Measurements from ENCODE around the gene BRAF.

BRAF gene

DNA sequence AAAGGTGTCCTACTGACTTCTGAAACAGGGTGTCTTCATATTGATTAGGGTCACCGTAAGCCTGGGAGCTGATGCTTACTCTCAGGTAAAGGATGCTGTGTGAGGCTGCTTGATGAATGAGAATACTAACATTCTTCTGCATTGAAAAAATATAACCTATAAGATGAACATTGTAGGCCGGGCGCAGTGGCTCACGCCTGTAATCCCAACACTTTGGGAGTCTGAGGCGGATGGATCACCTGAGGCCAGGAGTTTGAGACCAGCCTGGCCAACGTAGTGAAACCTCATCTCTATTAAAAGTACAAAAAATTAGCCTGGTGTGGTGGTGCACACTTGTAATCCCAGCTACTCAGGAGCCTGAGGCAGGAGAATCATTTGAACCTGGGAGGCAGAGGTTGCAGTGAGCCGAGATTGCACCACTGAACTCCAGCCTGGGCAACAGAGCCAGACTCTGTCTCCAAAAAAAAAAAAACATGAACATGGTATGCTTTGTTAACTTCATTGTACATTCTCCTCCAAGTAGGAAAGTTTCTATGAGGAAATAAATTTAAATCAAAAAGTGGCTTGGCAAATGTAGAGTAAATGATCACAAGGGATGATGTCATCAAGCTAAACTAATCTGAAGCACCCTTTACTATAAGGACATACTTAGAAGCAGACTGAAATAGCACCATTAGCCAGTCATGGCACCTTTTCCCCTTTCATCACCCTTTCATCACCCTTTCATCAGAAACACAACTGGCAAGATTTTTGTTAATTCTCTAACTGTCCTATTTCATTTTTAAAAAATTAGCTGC lies 1.5 kb upstream of the BRAF start:
- CTCF ChIA-PET: interaction anchor here (2.4 to 3.3 kb wide), 2 partner anchors 115 kb away, joined by 9 to 13 read pairs; no protein-coding TSS in a partner anchor
- TF ChIP-seq CTCF (IDR thresholded peaks at IDR 0.05; ENCODE audit: control extremely low read depth, extremely low read depth, low read depth, missing control alignments): no peak
- POLR2A ChIA-PET: no interaction called here
- no peak for DNase-seq (ENCODE audit: extremely low spot score)

GRCh38 chr7:140924019-140924820 lies 509 bp downstream of the BRAF start:
- peak; percentile 80 for DNase-seq (ENCODE audit: extremely low spot score)
- ChIA-PET POLR2A (interaction anchor here (0.6 kb wide), 1 partner anchor 735 kb away, joined by 4 read pairs; no protein-coding TSS in a partner anchor), CTCF (interaction anchor here (1.0 to 3.3 kb wide), 8 partner anchors 12 to 113 kb away, joined by 3 to 13 read pairs (median 4); no protein-coding TSS in a partner anchor)
- peak; percentile 45 for TF ChIP-seq CTCF (IDR thresholded peaks at IDR 0.05; ENCODE audit: control extremely low read depth, extremely low read depth, low read depth, missing control alignments)

- ChIA-PET POLR2A (no interaction called here), CTCF (interaction anchor here (1.0 to 3.3 kb wide), 8 partner anchors 11 to 112 kb away, joined by 3 to 13 read pairs (median 4); no protein-coding TSS in a partner anchor)
- no peak for DNase-seq (ENCODE audit: extremely low spot score)
- TF ChIP-seq CTCF (IDR thresholded peaks at IDR 0.05; ENCODE audit: control extremely low read depth, extremely low read depth, low read depth, missing control alignments): no peak
Measured at GRCh38 chr7:140923358-140924006, 1.2 kb downstream of the BRAF start.

- no peak for DNase-seq (ENCODE audit: extremely low spot score)
- POLR2A ChIA-PET: no interaction called here
- no peak for TF ChIP-seq CTCF (IDR thresholded peaks at IDR 0.05; ENCODE audit: control extremely low read depth, extremely low read depth, low read depth, missing control alignments)
- CTCF ChIA-PET: interaction anchor here (1.0 to 3.3 kb wide), 6 partner anchors 18 to 111 kb away, joined by 3 to 13 read pairs (median 4); no protein-coding TSS in a partner anchor
Measured at GRCh38 chr7:140922741-140923345, 1.9 kb downstream of the BRAF start.

DNA sequence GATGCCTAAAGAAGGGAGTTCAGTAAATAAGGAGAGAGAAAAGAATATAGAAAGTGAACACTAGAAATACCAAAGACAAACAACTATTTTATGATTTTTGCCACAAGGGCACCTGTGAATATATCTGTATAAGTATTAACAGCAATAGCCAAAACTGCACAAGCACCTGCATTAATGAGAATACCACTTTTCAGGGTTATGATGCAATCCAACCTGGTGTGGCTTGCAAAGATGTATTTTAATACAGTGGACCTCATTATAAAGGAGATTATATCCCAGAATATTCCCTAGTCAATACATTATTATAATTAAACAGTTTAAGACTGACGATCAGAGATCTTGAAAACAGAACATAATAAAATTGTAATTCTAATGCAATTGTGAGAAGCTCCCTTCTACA lies 4.0 kb downstream of the BRAF start:
- TF ChIP-seq CTCF (IDR thresholded peaks at IDR 0.05; ENCODE audit: control extremely low read depth, extremely low read depth, low read depth, missing control alignments): no peak
- ChIA-PET CTCF (interaction anchor here (2.6 kb wide), 1 partner anchor 110 kb away, joined by 8 read pairs; no protein-coding TSS in a partner anchor), POLR2A (no interaction called here)
- DNase-seq (ENCODE audit: extremely low spot score): no peak

Measured in GM10248 (cell line).